RWPE2 (cell line): ENCODE data around the gene ADAMTS3.

Experiments used
- ATAC-seq: fragments of 200-7000 bp; cut with Tn5 transposase; 3 replicates; pipeline ENCODE4 v1.9.1; 2021; ENCODE audit warnings: low read depth
- DNase-seq: peaks from one replicate; pipeline ENCODE4 v3.0.0-alpha.2; 2020; ENCODE audit warnings: low spot score
- H3K27ac ChIP-seq: fragments of 450-650 bp; 2 replicates; pipeline ENCODE4 v1.5.1; 2017; ENCODE audit warnings: mild to moderate bottlenecking; ENCODE audit not compliant: poor library complexity, severe bottlenecking
- H3K27me3 ChIP-seq: fragments of 250-450 bp; sonication (Bioruptor Pico); 2 replicates; pipeline ENCODE4 v1.5.1; 2021; ENCODE audit warnings: mild to moderate bottlenecking, moderate library complexity; ENCODE audit not compliant: insufficient read depth, poor library complexity, severe bottlenecking
- H3K36me3 ChIP-seq: fragments of 250-450 bp; sonication (Bioruptor Pico); 2 replicates; pipeline ENCODE4 v1.5.1; 2020; ENCODE audit warnings: low read depth, mild to moderate bottlenecking, moderate library complexity
- H3K4me1 ChIP-seq: fragments of 250-450 bp; sonication (Bioruptor Pico); 2 replicates; pipeline ENCODE4 v1.5.1; 2021; ENCODE audit warnings: mild to moderate bottlenecking, moderate library complexity; ENCODE audit not compliant: insufficient read depth, poor library complexity, severe bottlenecking
- H3K4me3 ChIP-seq: fragments of 250-450 bp; sonication (Bioruptor Pico); 2 replicates; pipeline ENCODE4 v1.5.1; 2021; ENCODE audit warnings: mild to moderate bottlenecking, moderate library complexity; ENCODE audit not compliant: severe bottlenecking
- H3K9me3 ChIP-seq: fragments of 250-450 bp; sonication (Bioruptor Pico); 2 replicates; pipeline ENCODE4 v1.5.1; 2021; ENCODE audit warnings: mild to moderate bottlenecking, moderate library complexity; ENCODE audit not compliant: severe bottlenecking
- CTCF ChIP-seq: fragments of 450-650 bp; IDR thresholded peaks from one replicate; pipeline ENCODE4 v1.5.1; 2017; ENCODE audit warnings: mild to moderate bottlenecking, moderate library complexity; ENCODE audit not compliant: poor library complexity, severe bottlenecking

Gene ADAMTS3

GRCh38 chr4:72387959-72388358 lies 181.1 kb downstream of the ADAMTS3 start:
- H3K4me3 ChIP-seq = no peak overlapping the region
- TF ChIP-seq CTCF = no peak

DNA sequence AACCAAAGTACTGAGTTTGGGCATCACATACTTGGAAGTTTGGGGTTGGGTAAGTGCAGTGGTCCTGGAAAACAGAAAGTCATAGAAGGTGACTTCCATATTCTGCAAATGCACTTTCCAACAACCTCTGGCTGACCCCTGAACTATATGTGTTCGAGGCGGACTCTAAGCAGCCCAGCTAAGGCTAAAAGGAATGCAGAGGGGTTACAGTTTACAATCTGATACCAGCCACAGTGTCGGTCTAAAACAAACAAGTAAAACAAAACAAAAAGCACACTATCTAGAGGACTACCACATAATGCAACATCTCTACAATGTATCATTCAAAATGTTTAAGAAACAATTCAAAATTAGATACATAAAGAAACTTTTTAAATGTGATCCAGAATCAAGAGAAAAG lies 185.6 kb downstream of the ADAMTS3 start:
- no peak overlapping the region for H3K27ac ChIP-seq
- no peak for ATAC-seq
- no peak for TF ChIP-seq CTCF

More at GRCh38 chr4:72387959-72388358, 181.1 kb downstream of the ADAMTS3 start:
- Histone ChIP-seq H3K9me3 (no peaks in the 10 kb centered on the region), H3K27me3 (no peaks in the 10 kb centered on the region), H3K27ac (no peak overlapping the region), H3K4me1 (no peaks in the 10 kb centered on the region), H3K36me3 (no peaks in the 10 kb centered on the region)
- ATAC-seq (no peak), DNase-seq (no peak)

DNA sequence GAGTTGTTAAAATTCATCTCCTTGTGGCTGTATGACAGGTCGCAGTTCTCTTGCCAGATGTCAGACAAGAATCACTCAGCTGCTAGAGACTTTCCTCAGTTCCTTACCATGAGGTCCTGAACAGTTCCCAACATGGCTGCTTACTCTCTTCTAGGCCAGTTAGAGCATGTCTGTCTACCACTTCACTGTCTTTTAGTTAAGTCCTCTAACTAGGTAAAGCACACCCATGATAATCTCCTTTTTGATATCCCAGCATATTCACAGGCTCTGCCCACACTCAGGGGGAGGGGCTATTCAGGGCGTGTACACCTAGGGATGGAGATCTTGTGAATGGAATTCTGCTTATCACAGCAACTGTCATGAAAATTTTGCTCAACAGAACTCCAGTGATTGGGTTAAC lies 190.1 kb downstream of the ADAMTS3 start:
- ATAC-seq (no peak), DNase-seq (no peak)
- no peak for TF ChIP-seq CTCF
- Histone ChIP-seq H3K27me3 (no peaks in the 10 kb centered on the region), H3K36me3 (no peaks in the 10 kb centered on the region), H3K9me3 (no peaks in the 10 kb centered on the region), H3K27ac (no peak overlapping the region), H3K4me1 (no peaks in the 10 kb centered on the region), H3K4me3 (no peak overlapping the region)

More for the DNA sequence above, 185.6 kb downstream of the ADAMTS3 start:
- H3K4me3 ChIP-seq = no peak overlapping the region
- H3K4me1 ChIP-seq = no peaks in the 10 kb centered on the region
- H3K27me3 ChIP-seq = no peaks in the 10 kb centered on the region
- H3K9me3 ChIP-seq = no peaks in the 10 kb centered on the region
- no peaks in the 10 kb centered on the region for H3K36me3 ChIP-seq
- no peak for DNase-seq

GRCh38 chr4:72377491-72378194 lies 191.4 kb downstream of the ADAMTS3 start:
- Histone ChIP-seq H3K27ac (no peak overlapping the region), H3K36me3 (no peaks in the 10 kb centered on the region), H3K27me3 (no peaks in the 10 kb centered on the region), H3K9me3 (no peaks in the 10 kb centered on the region), H3K4me1 (no peaks in the 10 kb centered on the region), H3K4me3 (no peak overlapping the region)
- no peak for DNase-seq
- TF ChIP-seq CTCF = no peak
- ATAC-seq = no peak

DNA sequence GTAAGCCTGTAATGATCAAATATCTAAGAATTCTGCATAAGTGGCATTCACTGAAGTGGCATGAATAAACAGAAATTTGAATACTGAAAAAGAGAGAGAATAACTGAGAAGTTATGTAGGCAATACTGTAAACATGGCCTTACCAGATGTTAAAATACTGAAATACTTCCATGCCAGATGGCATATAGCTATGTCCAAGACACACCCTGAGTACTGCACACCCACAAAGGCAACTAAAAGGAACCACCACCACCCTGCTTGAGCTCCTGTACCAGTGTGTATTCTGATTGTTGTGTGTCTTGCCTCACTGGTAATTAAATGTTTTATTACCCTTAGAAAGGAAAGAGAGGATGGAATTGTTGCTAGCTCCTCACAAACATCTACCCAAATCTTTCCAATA lies 192.1 kb downstream of the ADAMTS3 start:
- no peak for ATAC-seq
- no peak for TF ChIP-seq CTCF
- no peaks in the 10 kb centered on the region for H3K9me3 ChIP-seq
- H3K4me1 ChIP-seq = no peaks in the 10 kb centered on the region
- no peak overlapping the region for H3K27ac ChIP-seq
- DNase-seq = no peak
- H3K36me3 ChIP-seq = no peaks in the 10 kb centered on the region
- no peak overlapping the region for H3K4me3 ChIP-seq
- no peaks in the 10 kb centered on the region for H3K27me3 ChIP-seq
